SJSA1 (cell line): Measurements from ENCODE around the gene SPRN. TPM values are rescaled to one million over a fixed set of nuclear protein-coding genes. Genes with fewer than 3 reads are reported as not detected.

Experiments used
- DNase-seq, 2 experiments: peaks; one replicate each; pipeline ENCODE4 v3.0.0-alpha.2; 2015 to 2020; ENCODE audit warnings: low spot score in 2 of 2, low read depth in 1 of 2
- H3K27ac ChIP-seq: fragments of 250-450 bp; sonication (Bioruptor Pico); 2 replicates; pipeline ENCODE4 v1.5.1; 2020; ENCODE audit warnings: mild to moderate bottlenecking, moderate library complexity
- H3K27me3 ChIP-seq: fragments of 250-450 bp; sonication (Bioruptor Pico); replicated peaks from 2 replicates; pipeline ENCODE4 v1.5.1; 2020; ENCODE audit warnings: mild to moderate bottlenecking, moderate library complexity
- H3K36me3 ChIP-seq: fragments of 250-450 bp; sonication (Bioruptor Pico); 2 replicates; pipeline ENCODE4 v1.5.1; 2020; ENCODE audit warnings: mild to moderate bottlenecking
- H3K4me1 ChIP-seq: fragments of 250-450 bp; sonication (Bioruptor Pico); replicated peaks from 2 replicates; pipeline ENCODE4 v1.6.1; 2021; ENCODE audit warnings: mild to moderate bottlenecking
- H3K4me3 ChIP-seq: fragments of 250-450 bp; sonication (Bioruptor Pico); 2 replicates; pipeline ENCODE4 v1.5.1; 2020; ENCODE audit warnings: mild to moderate bottlenecking
- H3K9me3 ChIP-seq: fragments of 250-450 bp; sonication (Bioruptor Pico); replicated peaks from 2 replicates; pipeline ENCODE4 v1.5.1; 2020; ENCODE audit warnings: mild to moderate bottlenecking
- total RNA-seq: library from RNA; depleted of rRNA; stranded (reverse); fragments of >200 nt; shearing (Covaris generic); gene quantifications from 2 replicates; pipeline ENCODE4 v1.2.3, GENCODE V29; 2014

The SPRN gene
- total RNA-seq, 1 experiment from 2014 or later = not detected

DNA sequence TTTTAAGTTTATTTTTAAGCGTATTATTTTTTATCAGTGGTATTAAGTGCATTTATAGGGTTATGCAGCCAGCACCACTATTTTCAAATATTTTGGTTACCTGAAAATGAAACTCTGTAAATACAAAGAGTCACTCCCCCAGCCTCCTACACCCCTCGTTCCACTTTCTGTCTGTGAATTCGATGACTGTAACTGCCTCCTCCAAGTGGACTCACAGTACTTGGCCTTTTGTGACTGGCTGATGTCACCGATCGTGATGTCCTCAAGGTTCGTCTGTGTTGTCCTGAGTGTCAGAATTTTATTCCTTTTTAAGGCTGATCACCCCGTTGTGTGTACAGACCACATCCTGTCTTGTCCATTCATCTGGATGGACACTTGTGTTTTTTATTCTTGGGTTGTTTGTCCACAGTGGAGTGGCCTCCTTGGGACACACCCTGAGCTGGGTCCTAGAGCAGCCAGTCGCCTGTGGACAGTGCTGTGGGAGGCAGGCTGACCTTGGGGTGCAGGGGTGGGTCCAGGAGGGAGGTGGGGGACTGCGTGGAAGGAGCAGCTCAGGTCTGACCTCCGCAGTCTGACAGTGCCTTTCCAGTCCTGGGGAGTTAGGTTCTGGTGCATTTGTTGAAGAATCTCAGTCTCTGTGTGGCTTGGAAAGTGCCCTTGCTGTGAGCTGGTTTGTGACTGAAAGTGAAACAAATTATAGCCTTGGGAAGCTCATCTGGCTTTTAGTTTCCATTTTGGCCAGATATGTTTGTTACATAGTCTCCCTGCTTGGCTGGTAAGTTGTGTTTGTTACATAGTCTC is 23.6 kb downstream of the SPRN start:
- H3K4me1 ChIP-seq = peaks cover 6% of the 10 kb centered on the region; the same call in 1 of the 2 replicates
- DNase-seq = no peak
- H3K36me3 ChIP-seq = peaks cover 73% of the 10 kb centered on the region
- H3K27ac ChIP-seq = no peak overlapping the region
- no peak overlapping the region for H3K4me3 ChIP-seq
- no peaks in the 10 kb centered on the region for H3K9me3 ChIP-seq
- H3K27me3 ChIP-seq = no peaks in the 10 kb centered on the region

- H3K9me3 ChIP-seq = no peaks in the 10 kb centered on the region
- H3K36me3 ChIP-seq = peaks cover 62% of the 10 kb centered on the region
- no peak overlapping the region for H3K4me3 ChIP-seq
- H3K4me1 ChIP-seq = peaks cover 8% of the 10 kb centered on the region
- no peaks in the 10 kb centered on the region for H3K27me3 ChIP-seq
- H3K27ac ChIP-seq = no peak overlapping the region
- DNase-seq = peak in 1 of 2 experiments; percentile 37
These were observed 25.3 kb downstream of the SPRN start for GRCh38 chr10:133399123-133399601.

DNA sequence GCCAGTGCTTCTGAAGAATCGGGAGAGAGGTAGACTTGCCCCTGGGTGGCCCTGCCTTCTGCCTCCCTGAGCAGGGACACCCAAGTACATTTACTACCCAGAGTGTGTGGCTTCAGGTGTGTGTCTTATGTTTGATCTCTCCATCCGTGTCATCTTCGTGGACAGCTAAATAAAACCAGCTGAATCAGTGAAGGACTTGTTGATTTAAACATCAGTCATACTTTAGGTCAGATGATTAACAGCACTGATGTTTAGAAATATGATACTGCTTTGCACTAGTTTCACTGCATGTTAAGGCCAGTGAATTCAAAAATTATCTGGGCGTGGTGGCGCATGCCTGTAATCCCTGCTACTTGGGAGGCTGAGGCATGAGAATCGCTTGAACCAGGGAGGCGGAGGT is 26.5 kb downstream of the SPRN start:
- Histone ChIP-seq H3K27me3 (no peaks in the 10 kb centered on the region), H3K4me1 (peaks cover 8% of the 10 kb centered on the region), H3K27ac (no peak overlapping the region), H3K4me3 (no peak overlapping the region), H3K36me3 (peaks cover 58% of the 10 kb centered on the region), H3K9me3 (no peaks in the 10 kb centered on the region)
- DNase-seq = no peak

DNA sequence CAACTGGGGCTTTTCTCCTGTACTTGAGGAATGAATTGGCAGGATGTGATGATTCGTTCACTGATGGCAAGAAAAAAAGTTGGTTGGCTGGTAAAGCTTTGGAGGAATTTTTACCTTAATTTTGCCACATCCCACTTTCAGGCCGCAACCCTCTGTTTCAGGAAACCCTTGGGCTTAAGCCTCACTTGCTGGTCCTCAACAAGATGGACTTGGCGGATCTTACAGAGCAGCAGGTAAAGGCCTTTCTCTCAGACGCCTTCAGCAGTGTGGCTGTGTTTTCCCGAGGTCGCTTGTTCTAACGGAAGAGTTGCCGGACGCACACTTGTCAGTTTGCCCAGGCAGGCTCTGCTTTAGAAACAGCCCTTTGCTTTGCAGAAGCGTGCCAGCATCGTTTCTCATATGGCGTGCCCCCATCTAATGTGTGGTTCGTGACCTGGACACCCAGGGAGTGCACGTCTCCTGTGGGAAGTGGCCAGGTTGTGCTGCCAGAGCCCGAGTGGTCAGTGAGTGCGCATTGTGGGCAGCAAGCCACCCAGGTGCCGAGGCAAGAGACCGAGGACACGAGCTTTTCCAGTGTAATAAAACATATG is 28.3 kb downstream of the SPRN start:
- peak in 1 of 2 experiments; percentile 32 for DNase-seq
- Histone ChIP-seq H3K36me3 (peaks cover 45% of the 10 kb centered on the region), H3K9me3 (no peaks in the 10 kb centered on the region), H3K4me1 (peaks cover 8% of the 10 kb centered on the region), H3K27me3 (no peaks in the 10 kb centered on the region), H3K4me3 (no peak overlapping the region), H3K27ac (no peak overlapping the region)

DNA sequence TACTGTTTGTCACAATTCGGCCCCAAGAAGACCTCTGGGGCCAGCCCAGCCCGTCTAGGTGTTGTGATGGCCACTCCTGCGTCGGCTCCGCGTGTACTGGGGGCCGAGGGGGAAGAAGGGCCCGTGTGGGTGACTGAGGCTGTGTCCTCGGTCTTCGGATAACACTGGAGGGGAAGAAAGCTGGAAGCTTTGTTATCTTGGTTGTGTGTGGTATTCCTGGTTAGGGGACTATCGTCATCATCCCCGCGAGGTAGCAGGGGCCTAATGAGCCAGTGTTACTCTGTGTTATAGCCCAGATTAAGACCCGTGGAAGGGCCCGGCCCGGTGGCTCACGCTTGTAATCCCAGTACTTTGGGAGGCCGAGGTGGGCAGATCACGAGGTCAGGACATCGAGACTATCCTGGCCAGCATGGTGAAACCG is 29.6 kb downstream of the SPRN start:
- Histone ChIP-seq H3K4me1 (peaks cover 8% of the 10 kb centered on the region), H3K27me3 (no peaks in the 10 kb centered on the region), H3K27ac (peak overlapping the region; percentile 57), H3K36me3 (peaks cover 36% of the 10 kb centered on the region), H3K9me3 (no peaks in the 10 kb centered on the region), H3K4me3 (peak overlapping the region; percentile 77)
- DNase-seq = peak in 1 of 2 experiments; percentile 36

DNA sequence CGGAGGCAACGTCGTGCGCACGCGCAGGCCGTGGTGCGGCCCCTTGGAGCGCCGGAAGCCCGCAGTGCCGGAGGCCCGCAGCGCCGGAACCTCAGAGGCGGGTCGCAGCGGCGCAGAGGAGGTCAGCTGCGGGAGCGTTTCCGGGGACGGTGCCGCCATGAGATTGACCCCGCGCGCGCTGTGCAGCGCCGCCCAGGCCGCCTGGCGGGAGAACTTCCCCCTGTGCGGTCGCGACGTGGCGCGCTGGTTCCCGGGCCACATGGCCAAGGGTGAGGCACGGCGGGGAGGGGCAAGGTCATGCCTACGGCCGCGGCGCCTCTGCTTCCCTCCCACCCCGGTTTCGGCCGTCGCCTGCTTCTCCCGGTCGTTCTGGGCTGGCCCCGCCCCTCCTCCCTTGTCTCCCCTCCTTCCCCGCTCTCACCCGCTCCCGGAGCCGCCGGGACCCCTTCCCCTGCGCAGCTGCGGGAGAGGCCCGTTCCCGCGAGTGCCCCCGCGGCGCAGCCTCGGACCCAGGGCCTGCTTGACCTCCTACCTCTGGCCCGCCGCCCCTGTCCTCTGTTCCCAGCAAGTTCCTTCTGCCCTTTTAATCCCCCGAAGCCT is 30.3 kb downstream of the SPRN start, which contains the start of gene MTG1:
TSS of gene MTG1 (plus strand) at position 94 of the 600 bp plus-strand sequence. CDS start at position 158, 64 bp downstream.
- H3K36me3 ChIP-seq = peaks cover 30% of the 10 kb centered on the region
- H3K27me3 ChIP-seq = no peaks in the 10 kb centered on the region

GRCh38 chr10:133393401-133394063 is 30.9 kb downstream of the SPRN start:
- Histone ChIP-seq H3K27me3 (no peaks in the 10 kb centered on the region), H3K4me3 (peak overlapping the region; percentile 77), H3K9me3 (no peaks in the 10 kb centered on the region), H3K36me3 (peaks cover 24% of the 10 kb centered on the region), H3K4me1 (peaks cover 8% of the 10 kb centered on the region), H3K27ac (peak overlapping the region; percentile 57; the same call in 1 of the 2 replicates)
- DNase-seq = no peak

More for the DNA sequence above, 30.3 kb downstream of the SPRN start, which contains the start of gene MTG1:
- H3K4me3 ChIP-seq = peak within 1 kb of the TSS; percentile 77
- peak within 1 kb of the TSS; percentile 57 for H3K27ac ChIP-seq
- peaks cover 8% of the 10 kb centered on the region for H3K4me1 ChIP-seq
- peak; percentile 94 to 95 for DNase-seq
- H3K9me3 ChIP-seq = no peaks in the 10 kb centered on the region

GRCh38 chr10:133391761-133392518 is 32.5 kb downstream of the SPRN start:
- no peaks in the 10 kb centered on the region for H3K27me3 ChIP-seq
- peaks cover 8% of the 10 kb centered on the region for H3K4me1 ChIP-seq

GRCh38 chr10:133391249-133391635 is 33.2 kb downstream of the SPRN start:
- no peak for DNase-seq
- H3K4me3 ChIP-seq = no peak overlapping the region
- no peaks in the 10 kb centered on the region for H3K9me3 ChIP-seq
- no peaks in the 10 kb centered on the region for H3K27me3 ChIP-seq
- peaks cover 8% of the 10 kb centered on the region for H3K4me1 ChIP-seq
- no peak overlapping the region for H3K27ac ChIP-seq
- peaks cover 11% of the 10 kb centered on the region for H3K36me3 ChIP-seq

More at GRCh38 chr10:133391761-133392518, 32.5 kb downstream of the SPRN start:
- DNase-seq = no peak
- H3K36me3 ChIP-seq = peaks cover 15% of the 10 kb centered on the region
- H3K9me3 ChIP-seq = no peaks in the 10 kb centered on the region
- no peak overlapping the region for H3K27ac ChIP-seq
- H3K4me3 ChIP-seq = no peak overlapping the region

DNA sequence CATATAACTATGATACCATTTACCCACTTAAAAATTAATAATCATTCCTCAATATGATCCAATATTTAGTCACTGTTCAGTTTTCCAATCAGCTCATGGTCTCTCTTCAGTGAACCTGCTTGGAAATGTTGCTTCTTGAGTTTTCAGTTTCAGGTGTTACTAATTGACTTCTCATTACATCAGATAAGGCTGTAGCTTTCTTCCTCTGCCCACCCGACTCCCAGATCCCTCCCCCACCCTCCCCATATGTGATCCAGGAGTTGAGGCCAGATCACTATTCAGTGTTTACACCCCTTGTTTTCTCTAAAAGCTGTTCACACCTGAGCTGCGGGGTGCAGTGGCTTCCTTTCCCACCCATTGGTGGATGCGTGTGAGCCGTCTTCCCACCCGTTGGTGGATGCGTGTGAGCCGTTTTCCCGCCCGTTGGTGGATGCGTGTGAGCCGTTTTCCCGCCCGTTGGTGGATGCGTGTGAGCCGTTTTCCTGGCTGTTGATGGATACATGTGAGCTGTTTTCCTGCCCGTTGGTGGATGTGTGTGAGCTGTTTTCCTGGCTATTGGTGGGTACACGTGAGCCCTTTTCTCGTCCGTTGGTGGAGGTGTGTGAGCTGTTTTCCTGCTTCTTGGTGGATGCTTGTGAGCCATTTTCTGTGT is 33.7 kb downstream of the SPRN start:
- peaks cover 6% of the 10 kb centered on the region for H3K36me3 ChIP-seq
- peaks cover 11% of the 10 kb centered on the region for H3K4me1 ChIP-seq
- H3K9me3 ChIP-seq = no peaks in the 10 kb centered on the region
- no peaks in the 10 kb centered on the region for H3K27me3 ChIP-seq
- no peak overlapping the region for H3K4me3 ChIP-seq
- no peak for DNase-seq
- H3K27ac ChIP-seq = no peak overlapping the region

GRCh38 chr10:133388973-133389818 is 35.2 kb downstream of the SPRN start:
- Histone ChIP-seq H3K27me3 (no peaks in the 10 kb centered on the region), H3K36me3 (peaks cover 2% of the 10 kb centered on the region), H3K27ac (no peak overlapping the region), H3K4me3 (no peak overlapping the region), H3K9me3 (no peaks in the 10 kb centered on the region), H3K4me1 (peaks cover 9% of the 10 kb centered on the region)
- peak in 1 of 2 experiments; percentile 38 for DNase-seq
